ENCODE measurements around the gene RRP1.

DNA sequence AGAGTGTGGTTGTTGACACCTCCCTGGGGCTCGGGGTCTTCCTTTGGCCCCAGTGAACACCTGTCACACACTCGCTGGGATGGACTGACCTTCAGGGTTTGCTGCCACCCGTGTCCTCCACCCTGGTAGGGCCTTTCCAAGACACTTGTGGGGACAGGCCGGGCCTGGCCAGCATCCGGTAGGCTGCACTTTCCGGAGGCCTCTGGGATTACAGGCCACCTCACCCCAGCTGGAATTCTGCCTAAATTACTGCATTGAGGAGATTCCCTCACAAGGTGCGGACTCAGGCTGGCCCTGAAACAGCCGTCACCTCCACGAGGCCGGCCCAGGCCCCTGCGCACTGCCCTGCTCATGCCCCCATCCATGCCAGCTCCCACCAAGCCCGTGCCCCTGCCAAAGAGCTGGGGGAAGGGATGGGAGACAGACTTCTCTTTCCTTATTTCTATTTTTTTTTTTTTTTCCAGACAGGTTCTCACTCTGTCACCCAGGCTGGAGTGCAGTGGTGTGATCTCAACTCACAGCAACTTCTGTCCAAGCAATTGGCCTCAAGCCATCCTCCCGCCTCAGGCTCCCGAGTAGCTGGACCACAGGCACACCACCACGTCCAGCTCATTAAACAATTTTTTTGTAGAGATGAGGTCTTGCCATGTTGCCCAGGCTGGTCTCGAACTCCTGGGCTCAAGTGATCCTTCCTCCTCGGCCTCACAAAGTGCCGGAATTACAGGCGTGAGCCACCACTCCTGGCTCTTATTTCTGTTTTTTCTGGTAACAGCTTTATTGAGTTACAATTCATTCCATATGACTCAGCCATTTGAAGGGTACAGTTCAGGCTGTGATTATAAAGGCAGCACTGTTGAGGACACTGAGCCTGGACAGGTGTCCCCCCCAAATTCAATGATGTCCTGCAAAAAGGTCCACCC is 24.5 kb upstream of the RRP1 start:
- TF ChIP-seq MYC (IDR thresholded peaks at IDR 0.05; ENCODE audit: borderline replicate concordance, low read length) (no peak), HOXA7 (CRISPR knock-in tag; IDR thresholded peaks at IDR 0.05) (no peak), FOXS1 (CRISPR knock-in tag; IDR thresholded peaks at IDR 0.05) (no peak), CHD2 (IDR thresholded peaks at IDR 0.05; ENCODE audit: low read length, partially characterized antibody) (no peak), RFX5 (IDR thresholded peaks at IDR 0.05) (no peak), EP300 (IDR thresholded peaks at IDR 0.05) (no peak), POLR2AphosphoS2 (conservative IDR thresholded peaks at IDR 0.05; ENCODE audit: low read length) (no peak)
- TF ChIP-seq, protein P1, sequence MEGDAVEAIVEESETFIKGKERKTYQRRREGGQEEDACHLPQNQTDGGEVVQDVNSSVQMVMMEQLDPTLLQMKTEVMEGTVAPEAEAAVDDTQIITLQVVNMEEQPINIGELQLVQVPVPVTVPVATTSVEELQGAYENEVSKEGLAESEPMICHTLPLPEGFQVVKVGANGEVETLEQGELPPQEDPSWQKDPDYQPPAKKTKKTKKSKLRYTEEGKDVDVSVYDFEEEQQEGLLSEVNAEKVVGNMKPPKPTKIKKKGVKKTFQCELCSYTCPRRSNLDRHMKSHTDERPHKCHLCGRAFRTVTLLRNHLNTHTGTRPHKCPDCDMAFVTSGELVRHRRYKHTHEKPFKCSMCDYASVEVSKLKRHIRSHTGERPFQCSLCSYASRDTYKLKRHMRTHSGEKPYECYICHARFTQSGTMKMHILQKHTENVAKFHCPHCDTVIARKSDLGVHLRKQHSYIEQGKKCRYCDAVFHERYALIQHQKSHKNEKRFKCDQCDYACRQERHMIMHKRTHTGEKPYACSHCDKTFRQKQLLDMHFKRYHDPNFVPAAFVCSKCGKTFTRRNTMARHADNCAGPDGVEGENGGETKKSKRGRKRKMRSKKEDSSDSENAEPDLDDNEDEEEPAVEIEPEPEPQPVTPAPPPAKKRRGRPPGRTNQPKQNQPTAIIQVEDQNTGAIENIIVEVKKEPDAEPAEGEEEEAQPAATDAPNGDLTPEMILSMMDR (IDR thresholded peaks at IDR 0.05), result no peak
- TF ChIP-seq, protein P2, sequence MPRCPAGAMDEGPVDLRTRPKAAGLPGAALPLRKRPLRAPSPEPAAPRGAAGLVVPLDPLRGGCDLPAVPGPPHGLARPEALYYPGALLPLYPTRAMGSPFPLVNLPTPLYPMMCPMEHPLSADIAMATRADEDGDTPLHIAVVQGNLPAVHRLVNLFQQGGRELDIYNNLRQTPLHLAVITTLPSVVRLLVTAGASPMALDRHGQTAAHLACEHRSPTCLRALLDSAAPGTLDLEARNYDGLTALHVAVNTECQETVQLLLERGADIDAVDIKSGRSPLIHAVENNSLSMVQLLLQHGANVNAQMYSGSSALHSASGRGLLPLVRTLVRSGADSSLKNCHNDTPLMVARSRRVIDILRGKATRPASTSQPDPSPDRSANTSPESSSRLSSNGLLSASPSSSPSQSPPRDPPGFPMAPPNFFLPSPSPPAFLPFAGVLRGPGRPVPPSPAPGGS (IDR thresholded peaks at IDR 0.05), result no peak
- TF ChIP-seq, protein P3, sequence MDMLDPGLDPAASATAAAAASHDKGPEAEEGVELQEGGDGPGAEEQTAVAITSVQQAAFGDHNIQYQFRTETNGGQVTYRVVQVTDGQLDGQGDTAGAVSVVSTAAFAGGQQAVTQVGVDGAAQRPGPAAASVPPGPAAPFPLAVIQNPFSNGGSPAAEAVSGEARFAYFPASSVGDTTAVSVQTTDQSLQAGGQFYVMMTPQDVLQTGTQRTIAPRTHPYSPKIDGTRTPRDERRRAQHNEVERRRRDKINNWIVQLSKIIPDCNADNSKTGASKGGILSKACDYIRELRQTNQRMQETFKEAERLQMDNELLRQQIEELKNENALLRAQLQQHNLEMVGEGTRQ (IDR thresholded peaks at IDR 0.05), result no peak
- TF ChIP-seq, protein P4, sequence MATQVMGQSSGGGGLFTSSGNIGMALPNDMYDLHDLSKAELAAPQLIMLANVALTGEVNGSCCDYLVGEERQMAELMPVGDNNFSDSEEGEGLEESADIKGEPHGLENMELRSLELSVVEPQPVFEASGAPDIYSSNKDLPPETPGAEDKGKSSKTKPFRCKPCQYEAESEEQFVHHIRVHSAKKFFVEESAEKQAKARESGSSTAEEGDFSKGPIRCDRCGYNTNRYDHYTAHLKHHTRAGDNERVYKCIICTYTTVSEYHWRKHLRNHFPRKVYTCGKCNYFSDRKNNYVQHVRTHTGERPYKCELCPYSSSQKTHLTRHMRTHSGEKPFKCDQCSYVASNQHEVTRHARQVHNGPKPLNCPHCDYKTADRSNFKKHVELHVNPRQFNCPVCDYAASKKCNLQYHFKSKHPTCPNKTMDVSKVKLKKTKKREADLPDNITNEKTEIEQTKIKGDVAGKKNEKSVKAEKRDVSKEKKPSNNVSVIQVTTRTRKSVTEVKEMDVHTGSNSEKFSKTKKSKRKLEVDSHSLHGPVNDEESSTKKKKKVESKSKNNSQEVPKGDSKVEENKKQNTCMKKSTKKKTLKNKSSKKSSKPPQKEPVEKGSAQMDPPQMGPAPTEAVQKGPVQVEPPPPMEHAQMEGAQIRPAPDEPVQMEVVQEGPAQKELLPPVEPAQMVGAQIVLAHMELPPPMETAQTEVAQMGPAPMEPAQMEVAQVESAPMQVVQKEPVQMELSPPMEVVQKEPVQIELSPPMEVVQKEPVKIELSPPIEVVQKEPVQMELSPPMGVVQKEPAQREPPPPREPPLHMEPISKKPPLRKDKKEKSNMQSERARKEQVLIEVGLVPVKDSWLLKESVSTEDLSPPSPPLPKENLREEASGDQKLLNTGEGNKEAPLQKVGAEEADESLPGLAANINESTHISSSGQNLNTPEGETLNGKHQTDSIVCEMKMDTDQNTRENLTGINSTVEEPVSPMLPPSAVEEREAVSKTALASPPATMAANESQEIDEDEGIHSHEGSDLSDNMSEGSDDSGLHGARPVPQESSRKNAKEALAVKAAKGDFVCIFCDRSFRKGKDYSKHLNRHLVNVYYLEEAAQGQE (IDR thresholded peaks at IDR 0.05), result no peak
